MM.1S (cell line): Measurements from ENCODE around the gene TSHZ2.

Source experiments
- EZH2 ChIP-seq: fragments of 300-600 bp; sonication (generic); optimal IDR thresholded peaks from 2 replicates; pipeline ENCODE3; 2017; ENCODE audit warnings: low read depth, mild to moderate bottlenecking, antibody characterized with exemption, low read length, mixed read lengths
- TF ChIP-seq, protein P1 (sequence below): fragments of 300-600 bp; sonication (generic); IDR thresholded peaks from 2 replicates; pipeline ENCODE4 v1.5.1; 2016; ENCODE audit warnings: antibody characterized with exemption, low read length, mixed read lengths

DNA sequence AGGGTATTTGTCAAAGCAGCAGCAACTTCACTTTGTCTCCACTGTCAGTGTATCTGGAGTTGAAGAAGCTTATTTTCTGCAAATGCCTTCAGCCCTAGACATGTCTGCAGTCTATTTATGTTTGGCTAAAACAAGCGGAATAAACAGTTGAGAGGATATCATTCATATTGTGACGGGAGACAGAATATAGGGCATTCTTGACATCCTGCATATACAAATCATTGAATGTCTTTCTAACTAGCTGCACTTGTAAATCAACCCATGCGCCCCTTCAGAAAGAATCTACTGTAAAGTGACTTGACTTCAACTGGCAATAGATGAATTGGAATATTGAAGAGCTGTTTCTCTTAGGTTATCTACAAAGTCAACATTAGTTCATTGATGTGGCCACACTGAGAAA is 258.9 kb downstream of the TSHZ2 start:
- TF ChIP-seq, protein P1, sequence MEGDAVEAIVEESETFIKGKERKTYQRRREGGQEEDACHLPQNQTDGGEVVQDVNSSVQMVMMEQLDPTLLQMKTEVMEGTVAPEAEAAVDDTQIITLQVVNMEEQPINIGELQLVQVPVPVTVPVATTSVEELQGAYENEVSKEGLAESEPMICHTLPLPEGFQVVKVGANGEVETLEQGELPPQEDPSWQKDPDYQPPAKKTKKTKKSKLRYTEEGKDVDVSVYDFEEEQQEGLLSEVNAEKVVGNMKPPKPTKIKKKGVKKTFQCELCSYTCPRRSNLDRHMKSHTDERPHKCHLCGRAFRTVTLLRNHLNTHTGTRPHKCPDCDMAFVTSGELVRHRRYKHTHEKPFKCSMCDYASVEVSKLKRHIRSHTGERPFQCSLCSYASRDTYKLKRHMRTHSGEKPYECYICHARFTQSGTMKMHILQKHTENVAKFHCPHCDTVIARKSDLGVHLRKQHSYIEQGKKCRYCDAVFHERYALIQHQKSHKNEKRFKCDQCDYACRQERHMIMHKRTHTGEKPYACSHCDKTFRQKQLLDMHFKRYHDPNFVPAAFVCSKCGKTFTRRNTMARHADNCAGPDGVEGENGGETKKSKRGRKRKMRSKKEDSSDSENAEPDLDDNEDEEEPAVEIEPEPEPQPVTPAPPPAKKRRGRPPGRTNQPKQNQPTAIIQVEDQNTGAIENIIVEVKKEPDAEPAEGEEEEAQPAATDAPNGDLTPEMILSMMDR: no peak
- TF ChIP-seq EZH2: no peak
